Body of pancreas (tissue), 4 donors: ENCODE measurements around the gene SEC11A. TPM values are rescaled to one million over a fixed set of nuclear protein-coding genes. Genes with fewer than 3 reads are reported as not detected.
"Not testable (repeated sequence)": the region's sequence is repeated elsewhere in the genome, so short reads cannot be mapped to it uniquely, and the experiment has no call there.

ENCODE experiments used
- ATAC-seq: fragments of 150-250 bp; one replicate; pipeline ENCODE4 v1.9.1; 2016
- DNase-seq, 4 donors: peaks; one replicate each; pipeline ENCODE4 v3.0.0-alpha.2; 2019
- H3K27ac ChIP-seq, 4 donors: fragments of 200-600 bp; sonication (generic); 1 replicate in 3 of 4; 2 replicates in 1 of 4; pipeline versions ENCODE4 v1.5.1 to v1.6.1; 2016 to 2019; ENCODE audit warnings: mild to moderate bottlenecking in 1 of 4, mixed read lengths in 1 of 4, moderate library complexity in 1 of 4
- H3K27me3 ChIP-seq, 2 donors: fragments of 200-600 bp; sonication (generic); one replicate each; pipeline ENCODE4 v1.6.0; 2016; ENCODE audit warnings: mild to moderate bottlenecking in 1 of 2
- H3K36me3 ChIP-seq, 2 donors: fragments of 200-600 bp; sonication (generic); replicated peaks in 1 of 2; 2 replicates each; pipeline ENCODE4 v1.5.1; 2016; ENCODE audit warnings: low read depth in 2 of 2; ENCODE audit not compliant: insufficient read depth in 1 of 2
- H3K4me1 ChIP-seq: fragments of 200-600 bp; sonication (generic); one replicate; pipeline ENCODE4 v1.6.0; 2016
- H3K4me3 ChIP-seq, 2 donors: fragments of 200-600 bp; sonication (generic); 1 replicate in 1 of 2; 2 replicates in 1 of 2; pipeline ENCODE4 v1.5.1; 2016 to 2019
- H3K9me3 ChIP-seq, 3 donors: fragments of 200-600 bp; sonication (generic); 1 replicate in 2 of 3; 2 replicates in 1 of 3; pipeline ENCODE4 v1.5.1; 2016
- CTCF ChIP-seq, 7 experiments: fragments of 450-650 bp in 4 of 7; fragments of 200-600 bp in 3 of 7; sonication (generic) in 3 of 7; IDR thresholded peaks; one replicate each; pipeline ENCODE4 v1.5.1; 2016 to 2019; ENCODE audit warnings: antibody characterized with exemption in 7 of 7
- POLR2A ChIP-seq, 3 donors: fragments of 450-650 bp; IDR thresholded peaks; one replicate each; pipeline ENCODE4 v1.6.1; 2016; ENCODE audit warnings: antibody characterized with exemption in 3 of 3, mild to moderate bottlenecking in 2 of 3
- WGBS, 2 donors: methylation state at CpG; one replicate each; pipeline ENCODE4 v1.1.5; 2017; 5-methylcytosine and 5-hydroxymethylcytosine counted together
- intact Hi-C: fragments of 100-400 bp; cut with DNase I; formaldehyde crosslinking; loops from one replicate; pipeline ENCODE4 v1.15.1; 2023
- total RNA-seq, 2 donors: library from RNA; depleted of rRNA; stranded (reverse); fragments of >200 nt; gene quantifications; one replicate each; pipeline ENCODE4 v1.1.0, GENCODE V29; 2016

The SEC11A gene
- total RNA-seq, 2 donors from 2014 or later = 83.8 to 89.3 TPM

- 9 to 13% methylated on average over 4 of the region's 4 CpGs for WGBS, 2 donors
- Histone ChIP-seq H3K4me3 (no peak overlapping the region), H3K27ac (peak overlapping the region in 3 of 4 donors; percentile 9 to 21 (median 14)), H3K4me1 (peaks cover 70% of the 10 kb centered on the region), H3K36me3 (no peaks in the 10 kb centered on the region), H3K27me3 (no peaks in the 10 kb centered on the region), H3K9me3 (no peaks in the 10 kb centered on the region)
- ATAC-seq (peak; percentile 48), DNase-seq (no peak)
- TF ChIP-seq CTCF (IDR thresholded peaks at IDR 0.05) (no peak), POLR2A (IDR thresholded peaks at IDR 0.05) (no peak)
- intact Hi-C loops = no loop called here
Observed at GRCh38 chr15:84761607-84762131, 45.7 kb upstream of the SEC11A start.

GRCh38 chr15:84760219-84760618, 44.3 kb upstream of the SEC11A start:
- 95 to 98% methylated on average over 1 of the region's 1 CpG for WGBS, 2 donors
- intact Hi-C loops = no loop called here
- peaks cover 82% of the 10 kb centered on the region for H3K4me1 ChIP-seq
- H3K9me3 ChIP-seq = no peaks in the 10 kb centered on the region
- no peak for ATAC-seq
- no peak overlapping the region for H3K4me3 ChIP-seq
- no peaks in the 10 kb centered on the region for H3K27me3 ChIP-seq
- DNase-seq = no peak
- no peak for TF ChIP-seq CTCF (IDR thresholded peaks at IDR 0.05)
- no peak for TF ChIP-seq POLR2A (IDR thresholded peaks at IDR 0.05)
- H3K36me3 ChIP-seq = no peaks in the 10 kb centered on the region
- no peak overlapping the region for H3K27ac ChIP-seq

GRCh38 chr15:84759018-84759417, 43.1 kb upstream of the SEC11A start:
- no peak for DNase-seq
- H3K9me3 ChIP-seq = no peaks in the 10 kb centered on the region
- H3K4me3 ChIP-seq = no peak overlapping the region
- H3K27me3 ChIP-seq = no peaks in the 10 kb centered on the region
- 86 to 88% methylated on average over 1 of the region's 1 CpG for WGBS, 2 donors
- intact Hi-C loops = no loop called here
- no peak overlapping the region for H3K27ac ChIP-seq
- H3K36me3 ChIP-seq = no peaks in the 10 kb centered on the region
- H3K4me1 ChIP-seq = peaks cover 90% of the 10 kb centered on the region
- ATAC-seq = no peak
- no peak for TF ChIP-seq POLR2A (IDR thresholded peaks at IDR 0.05)
- no peak for TF ChIP-seq CTCF (IDR thresholded peaks at IDR 0.05)

GRCh38 chr15:84755736-84756527, 40.0 kb upstream of the SEC11A start:
- Histone ChIP-seq H3K27me3 (no peaks in the 10 kb centered on the region), H3K27ac (no peak overlapping the region), H3K9me3 (no peaks in the 10 kb centered on the region), H3K4me1 (peaks cover 89% of the 10 kb centered on the region), H3K36me3 (no peaks in the 10 kb centered on the region), H3K4me3 (no peak overlapping the region)
- DNase-seq (no peak), ATAC-seq (no peak)
- no peak for TF ChIP-seq POLR2A (IDR thresholded peaks at IDR 0.05)
- TF ChIP-seq CTCF (IDR thresholded peaks at IDR 0.05) = no peak
- WGBS, 2 donors = 84 to 100% methylated on average over 1 of the region's 1 CpG
- intact Hi-C loops = no loop called here

GRCh38 chr15:84754889-84755288, 39.0 kb upstream of the SEC11A start:
- H3K36me3 ChIP-seq, ATAC-seq, DNase-seq, H3K27me3 ChIP-seq, intact Hi-C loops, H3K4me3 ChIP-seq, H3K9me3 ChIP-seq: not testable (repeated sequence)
- H3K27ac ChIP-seq = peak overlapping the region in 2 of 4 donors; percentile 76 to 77
- H3K4me1 ChIP-seq = peaks cover 90% of the 10 kb centered on the region
- WGBS, 2 donors = 57 to 78% methylated on average over 4 of the region's 4 CpGs
